T-cell (primary cell): ENCODE measurements around the gene BPIFA2. TPM values are rescaled to one million over a fixed set of nuclear protein-coding genes. Genes with fewer than 3 reads are reported as not detected.

Experiments used
- ATAC-seq, 4 experiments: fragments of 200-7000 bp in 3 of 4; fragments of 150-1000 bp in 1 of 4; cut with Tn5 transposase; replicated peaks in 1 of 4; 1 replicate in 3 of 4; 2 replicates in 1 of 4; pipeline ENCODE4 v1.10.0; 2021; ENCODE audit warnings: moderate library complexity in 3 of 4, mild to moderate bottlenecking in 2 of 4, moderate number of reproducible peaks in 1 of 4
- CTCF ChIA-PET, 2 donors: fragments of 300-600 bp; sonication (Branson Sonifier 250); formaldehyde crosslinking; loops; one replicate each; lab custom pipeline; 2022; ENCODE audit warnings: antibody characterized with exemption in 2 of 2; lab: Charles Lee
- POLR2A ChIA-PET, 2 donors: fragments of 300-600 bp; sonication (Branson Sonifier 250); formaldehyde crosslinking; loops; one replicate each; lab custom pipeline; 2022; ENCODE audit warnings: antibody characterized with exemption in 2 of 2; lab: Charles Lee
- DNase-seq, 35 experiments: peaks; one replicate each; pipeline versions ENCODE4 v3.0.0 to v3.0.0-alpha.2; 2013 to 2023
- H3K27ac ChIP-seq: one replicate; pipeline ENCODE4 v1.5.1; 2013; ENCODE audit warnings: low read length
- H3K27me3 ChIP-seq, 2 experiments: replicated peaks in 1 of 2; 1 replicate in 1 of 2; 2 replicates in 1 of 2; pipeline versions ENCODE4 v1.6.1 to v1.7.0; 2013; ENCODE audit warnings: low read length in 1 of 2, mixed read lengths in 1 of 2; ENCODE audit not compliant: control insufficient read depth in 2 of 2, insufficient read depth in 2 of 2; ENCODE audit errors: extremely low read depth in 1 of 2
- H3K36me3 ChIP-seq, 2 donors: 1 replicate in 1 of 2; 2 replicates in 1 of 2; pipeline versions ENCODE4 v1.6.1 to v1.7.0; 2013; ENCODE audit warnings: low read length in 1 of 2; ENCODE audit not compliant: control insufficient read depth in 2 of 2, insufficient read depth in 1 of 2; ENCODE audit errors: extremely low read depth in 1 of 2
- H3K4me1 ChIP-seq, 2 experiments: 1 replicate in 1 of 2; 2 replicates in 1 of 2; pipeline versions ENCODE4 v1.6.1 to v1.7.0; 2013; ENCODE audit warnings: low read length in 2 of 2, mixed read lengths in 1 of 2; ENCODE audit not compliant: insufficient read depth in 2 of 2, control insufficient read depth in 1 of 2; ENCODE audit errors: extremely low read depth in 1 of 2
- H3K4me3 ChIP-seq, 2 donors: 1 replicate in 1 of 2; 2 replicates in 1 of 2; pipeline versions ENCODE4 v1.5.1 to v1.7.0; 2013; ENCODE audit warnings: mild to moderate bottlenecking in 2 of 2, low read length in 1 of 2, moderate library complexity in 1 of 2; ENCODE audit not compliant: control insufficient read depth in 1 of 2; ENCODE audit errors: extremely low read depth in 1 of 2
- H3K9me3 ChIP-seq: 2 replicates; pipeline ENCODE4 v1.7.0; 2013
- H3K27ac Mint-ChIP-seq, 2 donors: one replicate each; pipeline ENCODE4 v1.8.0; 2020 to 2021; ENCODE audit warnings: mild to moderate bottlenecking in 2 of 2, mixed read lengths in 2 of 2
- H3K27me3 Mint-ChIP-seq, 2 donors: one replicate each; pipeline ENCODE4 v1.8.0; 2021 to 2022; ENCODE audit warnings: mixed read lengths in 2 of 2
- H3K36me3 Mint-ChIP-seq: one replicate; pipeline ENCODE4 v1.8.0; 2021; ENCODE audit warnings: mixed read lengths
- H3K4me1 Mint-ChIP-seq, 3 donors: one replicate each; pipeline ENCODE4 v1.8.0; 2020 to 2022; ENCODE audit warnings: mixed read lengths in 3 of 3, mild to moderate bottlenecking in 1 of 3
- H3K4me3 Mint-ChIP-seq, 3 donors: one replicate each; pipeline ENCODE4 v1.8.0; 2020 to 2022; ENCODE audit warnings: mild to moderate bottlenecking in 3 of 3, mixed read lengths in 3 of 3, moderate library complexity in 3 of 3
- H3K9me3 Mint-ChIP-seq, 3 donors: one replicate each; pipeline ENCODE4 v1.8.0; 2020 to 2022; ENCODE audit warnings: mixed read lengths in 3 of 3
- WGBS: methylation state at CpG from one replicate; pipeline ENCODE4 v1.1.5; 2013; ENCODE audit warnings: missing lambda C conversion rate; ENCODE audit not compliant: insufficient coverage; 5-methylcytosine and 5-hydroxymethylcytosine counted together
- total RNA-seq, 35 experiments: library from RNA in 6 of 35; stranded (reverse) in 6 of 35; fragments of 120-200 nt in 1 of 35; gene quantifications; one replicate each; pipeline versions ENCODE4 v1.2.1 to v1.2.4 and lab custom pipeline; 2013 to 2026

The BPIFA2 gene
- total RNA-seq, 5 donors from 2014 or later (not counting 1 experiment from before 2014, with no cell fraction given), result not detected

DNA sequence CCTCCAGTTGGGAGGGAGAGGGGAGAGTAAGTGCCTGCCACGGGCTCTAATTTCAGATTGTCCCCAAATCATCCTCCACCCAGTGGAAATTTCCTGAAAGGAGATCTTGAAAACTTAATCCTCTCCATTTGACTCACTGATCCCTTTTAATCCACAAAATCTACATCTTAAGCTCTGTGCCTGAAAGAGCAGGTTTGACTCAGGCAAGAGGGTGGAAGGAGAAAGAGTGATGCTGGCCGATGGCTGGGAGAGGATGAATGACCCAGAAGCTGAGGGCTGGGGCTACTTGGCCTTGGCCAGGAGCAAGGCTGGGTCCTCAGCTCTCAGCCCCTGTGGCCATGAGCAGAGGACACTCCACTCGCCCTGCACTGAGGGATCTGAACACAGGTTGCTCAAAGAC, 8.1 kb downstream of the BPIFA2 start:
- Histone ChIP-seq H3K27me3 (no peaks in the 10 kb centered on the region), H3K4me1 (no peaks in the 10 kb centered on the region), H3K27ac (no peak overlapping the region), H3K9me3 (no peaks in the 10 kb centered on the region), H3K4me3 (no peak overlapping the region), H3K36me3 (no peaks in the 10 kb centered on the region)
- no peak for ATAC-seq
- Mint-ChIP-seq H3K27me3 (no peaks in the 10 kb centered on the region), H3K27ac (no peak overlapping the region), H3K4me1 (no peaks in the 10 kb centered on the region), H3K9me3 (peaks cover 0 to 4% (median 3%) of the 10 kb centered on the region in 3 donors), H3K4me3 (no peak overlapping the region), H3K36me3 (no peaks in the 10 kb centered on the region)
- 73% methylated on average over 2 of the region's 3 CpGs for WGBS
- CTCF ChIA-PET, result no interaction called here
- DNase-seq, result no peak
- POLR2A ChIA-PET, result no interaction called here

DNA sequence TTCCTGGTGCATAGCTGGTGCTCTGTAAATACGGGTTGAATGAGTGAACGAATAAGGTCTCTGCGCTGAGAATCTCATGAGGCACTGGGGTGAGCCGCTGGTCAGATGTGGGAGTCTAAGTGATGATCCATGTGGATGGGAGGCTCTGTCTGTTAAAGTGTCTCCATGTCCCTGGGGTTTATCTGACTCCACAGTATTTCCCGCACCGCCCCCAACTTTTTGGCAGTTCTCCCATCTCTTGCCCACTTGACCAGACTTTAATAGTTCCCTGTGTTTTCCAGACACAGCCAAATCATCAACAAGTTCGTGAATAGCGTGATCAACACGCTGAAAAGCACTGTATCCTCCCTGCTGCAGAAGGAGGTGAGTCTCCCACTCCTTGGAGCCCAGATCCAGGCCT, 9.9 kb downstream of the BPIFA2 start:
- Histone ChIP-seq H3K27ac (no peak overlapping the region), H3K4me3 (no peak overlapping the region), H3K9me3 (no peaks in the 10 kb centered on the region), H3K36me3 (no peaks in the 10 kb centered on the region), H3K4me1 (no peaks in the 10 kb centered on the region), H3K27me3 (peaks cover 0 to 3% of the 10 kb centered on the region in 2 experiments)
- Mint-ChIP-seq H3K4me1 (no peaks in the 10 kb centered on the region), H3K9me3 (no peaks in the 10 kb centered on the region), H3K27ac (no peak overlapping the region), H3K36me3 (no peaks in the 10 kb centered on the region), H3K27me3 (no peaks in the 10 kb centered on the region), H3K4me3 (no peak overlapping the region)
- ATAC-seq, result no peak
- 88% methylated on average over 4 of the region's 9 CpGs for WGBS
- CTCF ChIA-PET, result interaction anchor here in 1 of 2 donors (0.6 kb wide), 1 partner anchor 273 kb away, joined by 6 read pairs; no protein-coding TSS in a partner anchor
- POLR2A ChIA-PET, result no interaction called here
- DNase-seq, result no peak

DNA sequence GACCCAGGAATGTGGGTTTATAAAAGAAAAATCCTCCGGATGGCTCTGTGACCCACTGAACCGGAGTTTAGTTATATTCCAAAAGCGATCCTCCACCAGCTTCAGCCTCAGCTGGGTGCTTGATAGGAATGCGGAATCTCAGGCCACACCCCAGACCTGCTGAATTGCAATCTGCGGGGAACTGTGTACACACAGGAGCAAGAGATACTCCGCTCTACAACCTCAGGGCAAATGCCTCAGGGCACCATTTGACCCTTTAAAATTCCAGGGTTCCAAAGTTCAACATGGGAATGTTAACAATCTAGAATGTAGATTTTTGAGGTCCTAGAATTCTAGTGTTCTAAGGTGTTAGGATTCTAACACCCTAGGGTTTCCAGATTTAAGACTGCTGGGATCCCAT, 10.8 kb downstream of the BPIFA2 start:
- WGBS, result 93% methylated on average over 4 of the region's 6 CpGs
- Mint-ChIP-seq H3K4me1 (no peaks in the 10 kb centered on the region), H3K4me3 (no peak overlapping the region), H3K9me3 (peaks cover 0 to 6% (median 3%) of the 10 kb centered on the region in 3 donors), H3K27me3 (no peaks in the 10 kb centered on the region), H3K36me3 (no peaks in the 10 kb centered on the region), H3K27ac (no peak overlapping the region)
- H3K4me3 ChIP-seq, result no peak overlapping the region
- no peaks in the 10 kb centered on the region for H3K36me3 ChIP-seq
- peaks cover 0 to 6% of the 10 kb centered on the region in 2 experiments for H3K27me3 ChIP-seq
- CTCF ChIA-PET, result no interaction called here
- POLR2A ChIA-PET, result no interaction called here
- no peak for ATAC-seq
- H3K4me1 ChIP-seq, result no peaks in the 10 kb centered on the region
- no peaks in the 10 kb centered on the region for H3K9me3 ChIP-seq
- no peak for DNase-seq
- H3K27ac ChIP-seq, result no peak overlapping the region

DNA sequence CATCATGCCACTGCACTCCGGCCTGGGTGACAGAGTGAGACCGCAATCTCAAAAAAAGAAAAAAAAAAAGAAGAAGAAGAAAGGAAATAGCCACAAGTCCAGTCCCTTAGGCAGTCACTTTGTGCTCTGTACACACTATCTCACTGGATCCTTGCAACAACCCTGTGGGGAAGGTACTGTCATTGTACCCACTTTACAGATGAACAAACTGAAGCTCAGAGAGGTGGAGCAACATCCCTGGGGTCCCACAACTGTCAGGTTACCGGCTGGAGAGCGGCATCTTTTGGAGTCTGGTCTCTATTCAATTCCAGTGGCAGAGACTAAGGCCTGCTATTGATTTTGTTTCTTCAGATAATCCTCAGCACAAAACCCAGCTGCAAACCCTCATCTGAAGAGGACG, 12.2 kb downstream of the BPIFA2 start:
- H3K27ac Mint-ChIP-seq, result no peak overlapping the region
- no peak for ATAC-seq
- Histone ChIP-seq H3K9me3 (no peaks in the 10 kb centered on the region), H3K27ac (no peak overlapping the region), H3K36me3 (no peaks in the 10 kb centered on the region), H3K4me3 (no peak overlapping the region), H3K27me3 (peaks cover 0 to 6% of the 10 kb centered on the region in 2 experiments), H3K4me1 (no peaks in the 10 kb centered on the region)
- POLR2A ChIA-PET, result no interaction called here
- CTCF ChIA-PET, result no interaction called here
- H3K4me1 Mint-ChIP-seq, result no peaks in the 10 kb centered on the region
- peaks cover 0 to 6% (median 3%) of the 10 kb centered on the region in 3 donors for H3K9me3 Mint-ChIP-seq
- WGBS, result 82% methylated on average over 2 of the region's 5 CpGs
- H3K36me3 Mint-ChIP-seq, result no peaks in the 10 kb centered on the region
- H3K27me3 Mint-ChIP-seq, result no peaks in the 10 kb centered on the region
- DNase-seq, result no peak
- H3K4me3 Mint-ChIP-seq, result no peak overlapping the region

DNA sequence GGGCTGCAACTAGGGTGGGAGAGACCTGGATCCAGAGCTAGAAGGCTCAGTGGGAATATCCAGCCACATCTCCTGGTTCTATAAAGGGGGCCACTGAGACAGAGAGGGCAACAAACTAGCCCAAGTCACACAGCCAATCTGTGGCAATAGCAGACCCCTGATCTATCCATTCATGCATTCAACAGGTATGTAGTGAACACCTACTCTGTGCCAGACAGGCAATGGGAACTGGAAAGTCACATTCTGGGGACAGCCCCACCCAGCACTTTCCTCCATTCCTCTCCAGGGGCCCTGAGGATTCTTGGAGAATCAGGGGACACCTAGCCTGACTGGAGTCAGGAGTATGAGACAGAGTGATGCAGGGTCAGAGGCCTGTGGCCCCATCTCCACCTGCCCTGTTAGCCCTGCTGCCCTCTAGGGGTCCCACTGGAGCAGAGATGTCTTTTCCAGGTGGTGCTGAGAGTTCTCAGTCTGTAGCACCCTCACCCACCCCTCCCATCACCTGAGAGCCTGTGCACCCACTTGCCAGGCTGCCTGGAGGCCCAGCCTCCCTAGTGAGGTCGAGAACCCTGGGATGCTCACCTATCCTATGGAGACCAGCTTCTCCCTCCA, 13.6 kb downstream of the BPIFA2 start:
- H3K27me3 ChIP-seq, result peaks cover 0 to 6% of the 10 kb centered on the region in 2 experiments
- H3K4me3 ChIP-seq, result no peak overlapping the region
- H3K4me1 Mint-ChIP-seq, result no peaks in the 10 kb centered on the region
- no peaks in the 10 kb centered on the region for H3K36me3 Mint-ChIP-seq
- ATAC-seq, result no peak
- POLR2A ChIA-PET, result no interaction called here
- peaks cover 0 to 6% (median 3%) of the 10 kb centered on the region in 3 donors for H3K9me3 Mint-ChIP-seq
- no peak overlapping the region for H3K27ac ChIP-seq
- no peak overlapping the region for H3K4me3 Mint-ChIP-seq
- CTCF ChIA-PET, result no interaction called here
- H3K4me1 ChIP-seq, result no peaks in the 10 kb centered on the region
- no peak for DNase-seq
- H3K27me3 Mint-ChIP-seq, result no peaks in the 10 kb centered on the region
- H3K36me3 ChIP-seq, result no peaks in the 10 kb centered on the region
- H3K27ac Mint-ChIP-seq, result no peak overlapping the region
- no peaks in the 10 kb centered on the region for H3K9me3 ChIP-seq
- WGBS, result 67% methylated on average over 1 of the region's 1 CpG

DNA sequence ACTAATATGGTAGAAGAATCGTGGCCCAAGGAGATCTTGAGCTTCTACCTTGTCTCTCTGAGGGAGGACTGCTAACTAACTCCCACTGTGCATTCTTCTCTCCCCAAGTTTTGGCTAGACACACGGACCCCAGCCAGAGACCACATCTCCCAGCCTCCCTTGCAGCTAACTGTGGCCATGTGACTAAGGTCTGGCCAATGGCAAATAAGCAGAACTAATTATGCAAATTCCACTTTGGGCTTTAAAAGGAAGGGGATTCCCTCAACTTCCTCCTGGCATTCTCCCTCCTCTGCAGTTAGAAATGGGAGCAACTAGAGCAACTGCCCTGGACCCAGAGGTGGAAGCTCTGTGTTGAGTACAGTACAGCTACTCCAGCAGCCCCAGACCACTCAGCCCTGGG, 15.4 kb downstream of the BPIFA2 start:
- H3K27ac ChIP-seq, result no peak overlapping the region
- DNase-seq, result no peak
- no peaks in the 10 kb centered on the region for H3K4me1 ChIP-seq
- Mint-ChIP-seq H3K4me3 (no peak overlapping the region), H3K9me3 (peaks cover 0 to 6% (median 3%) of the 10 kb centered on the region in 3 donors), H3K27me3 (no peaks in the 10 kb centered on the region), H3K4me1 (no peaks in the 10 kb centered on the region), H3K27ac (no peak overlapping the region), H3K36me3 (no peaks in the 10 kb centered on the region)
- WGBS, result 43% methylated on average over 1 of the region's 2 CpGs
- no peak for ATAC-seq
- no peak overlapping the region for H3K4me3 ChIP-seq
- H3K9me3 ChIP-seq, result no peaks in the 10 kb centered on the region
- CTCF ChIA-PET, result no interaction called here
- H3K27me3 ChIP-seq, result peaks cover 0 to 6% of the 10 kb centered on the region in 2 experiments
- H3K36me3 ChIP-seq, result no peaks in the 10 kb centered on the region
- POLR2A ChIA-PET, result interaction anchor here in 1 of 2 donors (0.5 kb wide), 1 partner anchor 284 kb away, joined by 5 read pairs; no protein-coding TSS in a partner anchor
